Transverse colon (tissue), 4 donors: ENCODE measurements around the gene DHDDS. TPM values are rescaled to one million over a fixed set of nuclear protein-coding genes. Genes with fewer than 3 reads are reported as not detected.

Experiments
- DNase-seq: peaks from one replicate; pipeline ENCODE4 v3.0.0-alpha.2; 2019
- H3K27ac ChIP-seq, 4 donors: fragments of 200-600 bp; sonication (generic); 2 replicates each; pipeline ENCODE4 v1.5.1; 2016 to 2018; ENCODE audit warnings: inconsistent platforms in 4 of 4
- H3K27me3 ChIP-seq: fragments of 200-600 bp; sonication (generic); 2 replicates; pipeline ENCODE4 v1.5.1; 2017; ENCODE audit warnings: inconsistent platforms
- H3K36me3 ChIP-seq, 4 donors: fragments of 200-600 bp; sonication (generic); 2 replicates each; pipeline ENCODE4 v1.5.1; 2017 to 2019; ENCODE audit warnings: inconsistent platforms in 4 of 4
- H3K4me1 ChIP-seq, 4 donors: fragments of 200-600 bp; sonication (generic); 2 replicates each; pipeline ENCODE4 v1.5.1; 2017 to 2020; ENCODE audit warnings: inconsistent platforms in 4 of 4
- H3K4me3 ChIP-seq, 4 donors: fragments of 200-600 bp; sonication (generic); 1 replicate in 1 of 4; 2 replicates in 3 of 4; pipeline versions ENCODE4 v1.5.1 to v1.6.1; 2017 to 2019; ENCODE audit warnings: inconsistent platforms in 4 of 4
- H3K9me3 ChIP-seq, 2 donors: fragments of 200-600 bp; sonication (generic); 2 replicates each; pipeline ENCODE4 v1.5.1; 2017 to 2019; ENCODE audit warnings: inconsistent platforms in 2 of 2
- CTCF ChIP-seq, 5 experiments: fragments of 200-600 bp in 3 of 5; fragments of 450-650 bp in 2 of 5; sonication (generic) in 3 of 5; IDR thresholded peaks; 1 replicate in 2 of 5; 2 replicates in 3 of 5; pipeline ENCODE4 v1.5.1; 2016 to 2017; ENCODE audit warnings: antibody characterized with exemption in 5 of 5, inconsistent platforms in 3 of 5, mild to moderate bottlenecking in 2 of 5, moderate library complexity in 1 of 5
- EP300 ChIP-seq: sonication (generic); formaldehyde crosslinking; IDR thresholded peaks from one replicate; pipeline ENCODE4 v1.6.1; 2017; ENCODE audit warnings: antibody characterized with exemption, low read depth
- POLR2A ChIP-seq: fragments of 450-650 bp; IDR thresholded peaks from one replicate; pipeline ENCODE4 v1.6.1; 2016; ENCODE audit warnings: antibody characterized with exemption, mild to moderate bottlenecking, moderate library complexity
- POLR2AphosphoS5 ChIP-seq, 3 donors: sonication (generic); formaldehyde crosslinking; IDR thresholded peaks; one replicate each; pipeline ENCODE4 v1.6.1; 2016; ENCODE audit warnings: antibody characterized with exemption in 3 of 3
- WGBS, 2 donors: methylation state at CpG; one replicate each; pipeline ENCODE4 v1.1.5; 2018; ENCODE audit warnings: low coverage in 1 of 2; 5-methylcytosine and 5-hydroxymethylcytosine counted together
- in situ Hi-C, 4 donors: fragments of 200-750 bp; cut with MboI; loops; one replicate each; pipeline versions ENCODE4 v1.15.0 to v1.15.1; 2017; ENCODE audit warnings: low sequenced_read_pairs in 3 of 4, low pct_ligation_motif_present in 1 of 4, low pct_unique_long_range_greater_than_20kb in 1 of 4
- intact Hi-C: fragments of 100-400 bp; cut with DNase I; formaldehyde crosslinking; loops from one replicate; pipeline ENCODE4 v1.15.1; 2023; ENCODE audit warnings: low total_unique reads
- total RNA-seq, 4 donors: library from RNA; depleted of rRNA; stranded (reverse); fragments of >200 nt; gene quantifications; one replicate each; pipeline ENCODE4 v1.1.0, GENCODE V29; 2016

DHDDS gene
- total RNA-seq, 4 donors from 2014 or later: 83.4 to 204 (median 131) TPM

- TF ChIP-seq POLR2AphosphoS5 (IDR thresholded peaks at IDR 0.05) (no peak), EP300 (no peak), POLR2A (no peak), CTCF (IDR thresholded peaks at IDR 0.05) (no peak)
- Histone ChIP-seq H3K9me3 (no peaks in the 10 kb centered on the region), H3K4me1 (no peaks in the 10 kb centered on the region), H3K36me3 (no peaks in the 10 kb centered on the region), H3K27ac (no peak overlapping the region), H3K4me3 (no peak overlapping the region), H3K27me3 (no peaks in the 10 kb centered on the region)
- 93 to 99% methylated on average over 3 to 4 of the region's 4 CpGs for WGBS, 2 donors
- in situ Hi-C loops (no loop called here), intact Hi-C loops (no loop called here)
- DNase-seq: no peak
These were observed 85.1 kb downstream of the DHDDS start for GRCh38 chr1:26516987-26517765.

- no peaks in the 10 kb centered on the region for H3K9me3 ChIP-seq
- no peaks in the 10 kb centered on the region for H3K4me1 ChIP-seq
- no peaks in the 10 kb centered on the region for H3K36me3 ChIP-seq
- H3K4me3 ChIP-seq: no peak overlapping the region
- no peak for DNase-seq
- TF ChIP-seq EP300 (no peak), CTCF (IDR thresholded peaks at IDR 0.05) (no peak), POLR2A (no peak), POLR2AphosphoS5 (IDR thresholded peaks at IDR 0.05) (no peak)
- no peaks in the 10 kb centered on the region for H3K27me3 ChIP-seq
- intact Hi-C loops (no loop called here), in situ Hi-C loops (no loop called here)
- WGBS, 2 donors: 88 to 100% methylated on average over 1 of the region's 1 CpG
- no peak overlapping the region for H3K27ac ChIP-seq
These were observed 85.6 kb downstream of the DHDDS start for GRCh38 chr1:26517766-26518049.

- Histone ChIP-seq H3K27ac (no peak overlapping the region), H3K9me3 (no peaks in the 10 kb centered on the region), H3K4me3 (no peak overlapping the region), H3K4me1 (no peaks in the 10 kb centered on the region), H3K36me3 (no peaks in the 10 kb centered on the region), H3K27me3 (no peaks in the 10 kb centered on the region)
- 84 to 96% methylated on average over 6 of the region's 6 CpGs for WGBS, 2 donors
- in situ Hi-C loops (no loop called here), intact Hi-C loops (no loop called here)
- DNase-seq: no peak
- TF ChIP-seq CTCF (IDR thresholded peaks at IDR 0.05): no peak
- no peak for TF ChIP-seq EP300
- no peak for TF ChIP-seq POLR2AphosphoS5 (IDR thresholded peaks at IDR 0.05)
- no peak for TF ChIP-seq POLR2A
These were observed 86.2 kb downstream of the DHDDS start for GRCh38 chr1:26518355-26518754.

- Histone ChIP-seq H3K27ac (no peak overlapping the region), H3K27me3 (peaks cover 7% of the 10 kb centered on the region), H3K36me3 (no peaks in the 10 kb centered on the region), H3K4me3 (no peak overlapping the region), H3K9me3 (no peaks in the 10 kb centered on the region), H3K4me1 (no peaks in the 10 kb centered on the region)
- intact Hi-C loops: no loop called here
- 76 to 100% methylated on average over 1 to 5 of the region's 5 CpGs for whole genome bisulfite sequencing, 2 donors
- DNase-seq: no peak
- in situ Hi-C loops: no loop called here
- no peak for TF ChIP-seq POLR2A
- no peak for TF ChIP-seq POLR2AphosphoS5 (IDR thresholded peaks at IDR 0.05)
- no peak for TF ChIP-seq CTCF (IDR thresholded peaks at IDR 0.05)
- no peak for TF ChIP-seq EP300
These were observed 88.2 kb downstream of the DHDDS start for GRCh38 chr1:26520339-26520738.

Other genes with a start within 250 kb of the DHDDS start
- gene CATSPER4, start 241.7 kb upstream of the DHDDS start, total RNA-seq: not detected
- 10 to 100 TPM in 3 of 4 donors, 1 to 10 TPM in 1; 8.6 to 73.8 (median 13.6) TPM for gene CEP85, start 198.1 kb upstream of the DHDDS start, total RNA-seq
- gene SH3BGRL3, start 152.2 kb upstream of the DHDDS start, total RNA-seq: 100 to 1,000 TPM; 134 to 314 (median 215) TPM
- 10 to 100 TPM in 2 of 4 donors, 1 to 10 TPM in 2; 4.9 to 17.9 (median 12.0) TPM for gene UBXN11, start 125.7 kb upstream of the DHDDS start, total RNA-seq
- 10 to 100 TPM in 2 of 4 donors, 1 to 10 TPM in 1, not detected in 1; 5.3 to 56.1 (median 21.1) TPM for gene CD52, start 114.4 kb upstream of the DHDDS start, total RNA-seq
- gene CRYBG2, start 78.2 kb upstream of the DHDDS start, total RNA-seq: 10 to 100 TPM in 3 of 4 donors, 1 to 10 TPM in 1; 2.8 to 41.9 (median 22.3) TPM
- not detected for gene ZNF683, start 59.6 kb upstream of the DHDDS start, total RNA-seq
- gene LIN28A, start 21.5 kb upstream of the DHDDS start, total RNA-seq: not detected
- 100 to 1,000 TPM in 3 of 4 donors, 10 to 100 TPM in 1; 58.7 to 194 (median 165) TPM for gene HMGN2, start 40.1 kb downstream of the DHDDS start, total RNA-seq
- gene RPS6KA1, start 97.4 kb downstream of the DHDDS start, total RNA-seq: 100 to 1,000 TPM; 153 to 202 (median 174) TPM